Effector CD8-positive, alpha-beta T cell (primary cell): ENCODE data around the gene PEX1.
A peak's percentile ranks its signal among the peaks of the same experiment; 100 is the strongest.
"Not testable (repeated sequence)": the region's sequence is repeated elsewhere in the genome, so short reads cannot be mapped to it uniquely, and the experiment has no call there.

Experiments
- DNase-seq: peaks from one replicate; lab custom pipeline; 2025; lab: John Stamatoyannopoulos, UW

The PEX1 gene

GRCh38 chr7:92461027-92462003 is 67.0 kb downstream of the PEX1 start:
- no peak for DNase-seq

GRCh38 chr7:92460510-92460909 is 67.8 kb downstream of the PEX1 start:
- DNase-seq, result no peak

GRCh38 chr7:92460109-92460508 is 68.2 kb downstream of the PEX1 start:
- no peak for DNase-seq

DNA sequence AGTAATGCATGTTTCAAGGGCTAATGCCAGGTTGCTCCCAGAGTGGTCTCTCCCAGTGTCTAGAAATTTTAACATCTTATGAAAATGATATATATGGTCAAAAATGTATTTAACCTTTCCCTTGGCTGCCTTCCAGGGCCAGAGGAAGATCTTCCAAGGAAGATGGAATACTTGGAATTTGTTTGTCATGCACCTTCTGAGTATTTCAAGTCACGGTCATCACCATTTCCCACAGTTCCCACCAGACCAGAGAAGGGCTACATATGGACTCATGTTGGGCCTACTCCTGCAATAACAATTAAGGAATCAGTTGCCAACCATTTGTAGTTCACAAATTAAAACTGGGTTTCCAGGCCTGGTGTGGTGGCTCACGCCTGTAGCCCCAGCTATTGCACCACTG is 72.1 kb downstream of the PEX1 start:
- DNase-seq, result no peak

DNA sequence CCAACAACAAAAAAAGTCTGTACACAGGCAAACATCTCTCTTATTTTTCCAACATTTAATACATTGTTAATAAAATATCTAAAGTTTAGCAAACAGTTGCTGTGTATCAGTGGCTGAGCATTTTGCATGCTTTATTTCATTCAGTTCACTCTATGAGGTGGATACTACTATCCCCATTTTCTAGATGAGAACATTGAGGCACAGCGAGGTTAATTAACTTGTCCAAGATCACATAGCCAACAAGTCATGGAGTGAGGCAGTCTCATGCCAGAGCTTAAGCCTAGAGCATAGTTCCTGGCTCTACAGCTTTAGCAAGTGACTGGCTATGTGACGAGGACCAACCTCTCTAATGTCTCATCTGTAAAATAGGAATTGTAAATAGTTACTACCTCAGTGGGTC is 76.7 kb downstream of the PEX1 start:
- no peak for DNase-seq

DNA sequence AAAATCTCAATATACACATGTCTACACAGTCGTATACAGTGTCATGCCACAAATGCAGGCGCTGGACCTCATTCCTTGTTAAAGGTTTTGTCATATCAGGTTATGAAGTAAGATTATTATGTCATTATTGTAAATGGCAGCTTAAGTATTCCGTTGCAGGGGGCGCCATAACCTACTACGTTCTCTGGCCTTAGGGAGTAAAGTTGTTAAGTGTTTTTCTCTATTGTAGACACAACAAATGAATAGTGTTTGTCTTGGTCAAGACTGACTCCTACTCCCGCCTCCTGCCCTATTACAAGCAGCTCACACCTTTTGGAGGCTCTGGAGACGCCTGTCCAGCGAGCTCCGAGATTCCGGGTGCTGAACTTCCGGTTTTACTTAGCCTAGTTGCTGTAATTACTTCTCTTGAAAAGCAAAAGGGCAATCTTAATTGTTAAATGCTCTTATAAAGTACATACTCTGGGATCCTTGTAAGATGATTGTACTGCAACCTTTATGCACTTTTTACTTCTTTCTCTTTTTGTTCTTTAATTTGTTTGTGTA is 80.0 kb downstream of the PEX1 start:
- DNase-seq, result peak; percentile 47

GRCh38 chr7:92447345-92448204 is 80.7 kb downstream of the PEX1 start, which contains the start of gene GATAD1:
Gene GATAD1, plus strand, starts transcription at chr7:92447482. Its CDS starts 248 bp downstream, at chr7:92447730.
- peak; percentile 62 for DNase-seq

DNA sequence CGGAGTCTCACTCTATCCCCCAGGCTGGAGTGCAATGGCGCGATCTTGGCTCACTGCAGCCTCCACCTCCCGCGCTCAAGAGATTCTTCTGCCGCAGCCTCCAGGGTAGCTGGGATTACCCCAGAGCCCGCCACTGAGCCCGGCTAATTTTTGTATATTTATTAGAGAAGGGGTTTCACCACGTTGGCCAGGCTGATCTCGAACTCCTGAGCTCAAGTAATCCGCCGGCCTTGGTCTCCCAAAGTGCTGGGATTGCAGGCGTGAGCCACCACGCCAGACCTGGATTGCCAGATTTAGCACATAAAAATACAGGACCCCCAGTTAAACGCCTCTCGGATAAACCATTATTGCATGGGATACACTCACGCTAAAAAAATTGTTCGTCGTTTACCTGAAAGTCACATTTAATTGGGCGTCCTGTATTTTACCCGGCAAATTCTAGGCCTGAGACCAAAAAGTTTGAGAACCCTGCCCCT is 81.4 kb downstream of the PEX1 start:
- DNase-seq, result no peak

DNA sequence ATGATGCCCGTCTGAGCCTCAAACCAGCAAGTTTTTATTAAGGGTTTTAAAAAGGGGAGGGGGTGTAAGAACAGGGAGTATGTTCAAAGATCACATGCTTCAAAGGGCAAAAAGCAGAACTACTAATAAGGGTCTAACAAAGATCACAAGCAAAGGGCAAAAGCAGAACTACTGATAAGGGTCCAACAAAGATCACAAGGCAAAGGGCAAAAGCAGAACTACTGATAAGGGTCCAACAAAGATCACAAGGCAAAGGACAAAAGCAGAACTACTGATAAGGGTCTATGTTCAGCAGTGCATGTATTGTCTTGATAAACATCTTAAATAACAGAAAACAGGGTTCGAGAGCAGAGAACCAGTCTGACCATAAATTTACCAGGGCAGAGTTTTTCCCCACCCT is 85.6 kb downstream of the PEX1 start:
- not testable (repeated sequence) for DNase-seq

- DNase-seq, result no peak
These were observed 90.3 kb downstream of the PEX1 start for GRCh38 chr7:92437956-92438491.
